GM21717 (cell line): ENCODE results near the gene SYNPO.

ENCODE experiments used
- ATAC-seq: cut with Tn5 transposase; IDR thresholded peaks from one replicate; pipeline ENCODE4 v1.9.1; 2021; ENCODE audit warnings: mild to moderate bottlenecking, moderate library complexity; ENCODE audit not compliant: unreplicated experiment

The SYNPO gene

GRCh38 chr5:150689120-150689519, 48.7 kb downstream of the SYNPO start:
- no peak for ATAC-seq

GRCh38 chr5:150690760-150691159, 50.3 kb downstream of the SYNPO start:
- no peak for ATAC-seq

- no peak for ATAC-seq
Observed at GRCh38 chr5:150692276-150692675, 51.8 kb downstream of the SYNPO start.

GRCh38 chr5:150694612-150695011, 54.2 kb downstream of the SYNPO start:
- no peak for ATAC-seq

GRCh38 chr5:150700246-150700593, 59.8 kb downstream of the SYNPO start:
- peak; percentile 9 for ATAC-seq

- ATAC-seq = peak; percentile 97
Observed at GRCh38 chr5:150700594-150701377, 60.3 kb downstream of the SYNPO start, which contains the start of gene RBM22. Gene RBM22 (minus strand): TSS chr5:150701062. CDS start chr5:150700985, 77 bp downstream.

- ATAC-seq = no peak
Observed at GRCh38 chr5:150703762-150704161, 63.3 kb downstream of the SYNPO start.

- ATAC-seq = no peak
Observed at GRCh38 chr5:150706776-150707390, 66.4 kb downstream of the SYNPO start.
